CD4-positive, alpha-beta T cell treated with Interleukin-6 at 100 ng/mL for 8 hours (primary cell): Measurements from ENCODE around the gene FAHD2A.
"Not testable (repeated sequence)": the region's sequence is repeated elsewhere in the genome, so short reads cannot be mapped to it uniquely, and the experiment has no call there.

Source experiments
- DNase-seq: peaks from one replicate; pipeline ENCODE4 v3.0.0-alpha.2; 2020; ENCODE audit warnings: mixed read lengths, low spot score

FAHD2A gene

DNA sequence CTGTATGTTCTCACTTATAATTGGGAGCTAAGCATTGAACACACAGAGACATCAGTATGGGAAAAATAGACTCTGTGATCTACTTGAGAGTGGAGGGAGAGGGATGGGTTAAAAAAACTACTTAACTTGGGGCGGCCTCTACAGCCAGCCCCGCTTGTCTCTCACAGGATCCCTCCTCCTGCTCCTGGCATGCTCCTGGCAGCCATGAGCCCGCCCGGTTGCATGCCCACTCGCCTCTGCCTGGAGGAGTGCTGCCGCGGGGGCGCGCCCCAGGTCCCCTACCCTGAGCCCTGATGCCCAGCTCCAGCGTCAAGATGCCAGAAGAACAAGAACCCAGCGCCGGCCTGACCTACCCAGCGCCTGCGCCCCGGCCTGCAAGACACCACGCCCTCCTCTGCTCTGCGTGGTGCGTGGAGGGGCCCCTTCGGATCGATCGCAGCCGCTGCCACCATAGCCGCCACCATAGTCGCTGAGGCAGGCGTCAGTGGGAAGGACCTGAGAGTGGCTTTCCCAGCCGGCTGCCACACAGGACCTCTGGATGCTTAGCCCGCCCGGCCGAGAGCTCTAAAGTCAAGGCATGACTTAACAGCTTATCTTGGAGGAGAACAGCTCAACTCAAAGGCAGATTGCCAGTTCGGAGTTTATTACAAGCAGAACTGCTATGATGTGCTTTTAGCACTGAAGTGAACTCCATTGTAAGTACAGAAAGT is 32.8 kb downstream of the FAHD2A start:
- DNase-seq: not testable (repeated sequence)

DNA sequence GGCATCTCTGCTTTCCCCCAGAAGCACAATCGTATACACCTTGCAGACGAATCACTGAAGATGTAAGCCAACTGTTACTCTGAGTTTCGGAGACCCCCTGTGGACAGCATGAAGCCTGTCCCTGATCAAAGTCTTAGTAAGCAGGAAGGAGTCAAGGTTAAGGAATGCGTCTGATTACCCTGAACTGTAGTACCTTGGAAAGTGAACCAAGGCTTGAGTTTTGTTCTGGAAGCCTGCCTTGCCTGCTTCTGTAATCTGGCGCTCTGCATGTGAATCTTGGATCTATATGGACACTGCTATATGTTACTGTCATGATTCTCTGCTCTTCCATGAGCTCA is 33.3 kb downstream of the FAHD2A start:
- DNase-seq: not testable (repeated sequence)

GRCh38 chr2:95442474-95443099 is 40.1 kb downstream of the FAHD2A start:
- not testable (repeated sequence) for DNase-seq

DNA sequence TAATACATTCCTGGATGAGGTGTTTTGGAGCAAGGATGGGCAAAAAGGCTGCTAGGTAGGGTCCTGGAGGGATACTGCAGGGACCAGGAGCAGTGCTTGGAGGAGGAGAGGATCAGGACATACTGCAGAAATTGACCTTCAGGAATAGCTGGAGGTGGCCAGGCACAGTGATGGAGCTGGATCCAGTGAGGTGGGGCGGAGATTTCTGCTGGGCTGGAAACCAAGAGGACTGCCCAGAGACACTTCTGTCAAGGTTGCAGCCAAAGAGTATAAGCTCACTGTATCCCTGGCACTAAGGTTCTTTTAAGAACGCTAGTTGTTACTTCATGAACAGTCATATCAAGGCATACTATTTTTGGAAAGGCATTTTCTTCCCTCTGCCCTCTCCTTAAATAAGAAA is 42.8 kb downstream of the FAHD2A start:
- not testable (repeated sequence) for DNase-seq

GRCh38 chr2:95463292-95463691 is 60.8 kb downstream of the FAHD2A start:
- not testable (repeated sequence) for DNase-seq
